ENCODE results near the gene PMS1.

Gene PMS1

GRCh38 chr2:189901664-189902063 is 117.4 kb downstream of the PMS1 start:
- FAIRE-seq (no peak), DNase-seq (ENCODE audit: insufficient read length, low spot score) (no peak)
- no peak for TF ChIP-seq SPI1 (IDR thresholded peaks at IDR 0.05; ENCODE audit: low read depth, low read length)

GRCh38 chr2:189913821-189914220 is 129.6 kb downstream of the PMS1 start:
- FAIRE-seq (no peak), DNase-seq (ENCODE audit: insufficient read length, low spot score) (no peak)
- TF ChIP-seq PAX5 (IDR thresholded peaks at IDR 0.05; ENCODE audit: insufficient read depth, low read length, severe bottlenecking) (no peak), SPI1 (IDR thresholded peaks at IDR 0.05; ENCODE audit: low read depth, low read length) (no peak)

- TF ChIP-seq PAX5 (IDR thresholded peaks at IDR 0.05; ENCODE audit: insufficient read depth, low read length, severe bottlenecking) (no peak), POLR2AphosphoS5 (IDR thresholded peaks at IDR 0.05; ENCODE audit: low read depth, low read length) (no peak), SPI1 (IDR thresholded peaks at IDR 0.05; ENCODE audit: low read depth, low read length) (no peak), POLR2A (IDR thresholded peaks at IDR 0.05; ENCODE audit: low read depth, low read length) (no peak), TAF1 (IDR thresholded peaks at IDR 0.05; ENCODE audit: low read depth, low read length) (no peak), POU2F2 (IDR thresholded peaks at IDR 0.05; ENCODE audit: low read depth, low read length) (no peak)
- no peak for FAIRE-seq
Observed at GRCh38 chr2:189916651-189917050, 132.4 kb downstream of the PMS1 start.

More at GRCh38 chr2:189916651-189917050, 132.4 kb downstream of the PMS1 start:
- no peak for DNase-seq (ENCODE audit: insufficient read length, low spot score)

All from GM12891 (cell line).